ENCODE measurements around the gene USP48. TPM values are rescaled to one million over a fixed set of nuclear protein-coding genes. Genes with fewer than 3 reads are reported as not detected.

USP48 gene
- total RNA-seq, 2 experiments from 2014 or later: 73.3 to 76.0 TPM

DNA sequence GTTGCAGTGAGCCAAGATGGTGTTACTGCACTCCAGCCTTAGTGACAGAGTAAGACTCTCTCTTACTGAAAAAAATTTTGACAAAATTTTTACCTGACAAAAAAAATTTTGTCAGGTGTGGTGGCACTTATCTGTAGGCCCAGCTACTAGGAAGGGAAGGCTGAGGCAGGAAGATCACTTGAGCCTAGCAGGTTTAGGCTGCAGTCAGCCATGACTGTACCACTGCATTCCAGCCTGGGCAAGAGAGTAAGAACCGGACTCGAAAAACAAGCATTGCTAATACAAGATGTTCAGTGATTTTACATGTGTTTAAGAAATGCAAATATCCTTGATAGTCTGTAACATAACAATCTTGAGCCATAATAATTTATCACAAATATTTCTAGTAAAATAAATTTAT lies 46.9 kb downstream of the USP48 start:
- ChIA-PET CTCF (no interaction called here), POLR2A (no interaction called here)
- intact Hi-C loops (cut with DNase I, micrococcal nuclease): no loop called here
- H3K4me3 Mint-ChIP-seq: no peak overlapping the region
- Histone ChIP-seq H3K27me3 (ENCODE audit: control insufficient read depth in 1 of 2, insufficient read depth in 2 of 2, low read length in 2 of 2) (no peaks in the 10 kb centered on the region), H3K4me3 (ENCODE audit: low read length) (no peak overlapping the region), H3K27ac (ENCODE audit: low read depth in 1 of 2, low read length in 2 of 2) (no peak overlapping the region), H3K36me3 (ENCODE audit: insufficient read depth, low read length) (peaks cover 61% of the 10 kb centered on the region), H3K9me3 (ENCODE audit: control insufficient read depth in 1 of 2, insufficient read depth in 1 of 2, low read length in 2 of 2) (no peaks in the 10 kb centered on the region), H3K4me1 (ENCODE audit: insufficient read depth, low read length) (no peaks in the 10 kb centered on the region)
- no peak overlapping the region for H3K27ac Mint-ChIP-seq
- H3K4me1 Mint-ChIP-seq (ENCODE audit: low read depth): no peaks in the 10 kb centered on the region
- DNase-seq: no peak
- peaks cover 69% of the 10 kb centered on the region for H3K36me3 Mint-ChIP-seq (ENCODE audit: low read depth)
- no peaks in the 10 kb centered on the region for H3K27me3 Mint-ChIP-seq
- ATAC-seq (ENCODE audit: poor library complexity): no peak
- no peaks in the 10 kb centered on the region for H3K9me3 Mint-ChIP-seq
- TF ChIP-seq CTCF (IDR thresholded peaks at IDR 0.05): no peak

DNA sequence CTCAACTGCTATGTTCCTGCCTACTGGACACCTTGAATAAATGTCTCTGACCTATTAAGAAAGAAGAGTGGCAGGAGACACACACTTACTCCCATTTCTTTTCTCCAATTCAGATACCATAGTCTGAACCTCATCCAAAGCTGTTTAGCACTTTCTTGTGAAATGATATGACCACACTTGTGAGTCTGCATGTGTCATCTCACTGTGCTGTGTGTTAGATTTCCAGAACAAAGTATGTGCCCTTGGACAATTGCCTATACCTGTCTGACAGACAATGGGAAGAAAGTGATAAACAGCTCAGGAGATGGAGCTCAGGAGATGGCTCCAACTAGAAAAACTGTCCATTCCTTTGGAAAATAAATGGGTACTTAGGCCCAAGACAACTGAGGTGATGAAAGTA lies 48.4 kb downstream of the USP48 start:
- TF ChIP-seq CTCF (IDR thresholded peaks at IDR 0.05): no peak
- Histone ChIP-seq H3K27ac (ENCODE audit: low read depth in 1 of 2, low read length in 2 of 2) (no peak overlapping the region), H3K9me3 (ENCODE audit: control insufficient read depth in 1 of 2, insufficient read depth in 1 of 2, low read length in 2 of 2) (no peaks in the 10 kb centered on the region), H3K36me3 (ENCODE audit: insufficient read depth, low read length) (peaks cover 65% of the 10 kb centered on the region), H3K27me3 (ENCODE audit: control insufficient read depth in 1 of 2, insufficient read depth in 2 of 2, low read length in 2 of 2) (no peaks in the 10 kb centered on the region), H3K4me3 (ENCODE audit: low read length) (no peak overlapping the region), H3K4me1 (ENCODE audit: insufficient read depth, low read length) (no peaks in the 10 kb centered on the region)
- intact Hi-C loops (cut with DNase I, micrococcal nuclease): no loop called here
- Mint-ChIP-seq H3K4me3 (no peak overlapping the region), H3K27me3 (no peaks in the 10 kb centered on the region), H3K36me3 (ENCODE audit: low read depth) (peaks cover 62% of the 10 kb centered on the region), H3K4me1 (ENCODE audit: low read depth) (no peaks in the 10 kb centered on the region), H3K27ac (no peak overlapping the region), H3K9me3 (no peaks in the 10 kb centered on the region)
- ChIA-PET POLR2A (no interaction called here), CTCF (interaction anchor here (0.6 to 1.2 kb wide), 2 partner anchors 25 to 48 kb away, joined by 3 to 4 read pairs; no protein-coding TSS in a partner anchor)
- ATAC-seq (ENCODE audit: poor library complexity) (no peak), DNase-seq (no peak)

GRCh38 chr1:21732664-21733063 lies 50.3 kb downstream of the USP48 start:
- no peak for DNase-seq
- Histone ChIP-seq H3K36me3 (ENCODE audit: insufficient read depth, low read length) (peaks cover 73% of the 10 kb centered on the region), H3K27me3 (ENCODE audit: control insufficient read depth in 1 of 2, insufficient read depth in 2 of 2, low read length in 2 of 2) (no peaks in the 10 kb centered on the region), H3K9me3 (ENCODE audit: control insufficient read depth in 1 of 2, insufficient read depth in 1 of 2, low read length in 2 of 2) (no peaks in the 10 kb centered on the region), H3K4me3 (ENCODE audit: low read length) (no peak overlapping the region), H3K27ac (ENCODE audit: low read depth in 1 of 2, low read length in 2 of 2) (no peak overlapping the region), H3K4me1 (ENCODE audit: insufficient read depth, low read length) (no peaks in the 10 kb centered on the region)
- no peaks in the 10 kb centered on the region for H3K4me1 Mint-ChIP-seq (ENCODE audit: low read depth)
- peaks cover 69% of the 10 kb centered on the region for H3K36me3 Mint-ChIP-seq (ENCODE audit: low read depth)
- H3K4me3 Mint-ChIP-seq: no peak overlapping the region
- TF ChIP-seq CTCF (IDR thresholded peaks at IDR 0.05): no peak
- POLR2A ChIA-PET: no interaction called here
- no peaks in the 10 kb centered on the region for H3K9me3 Mint-ChIP-seq
- ATAC-seq (ENCODE audit: poor library complexity): no peak
- CTCF ChIA-PET: no interaction called here
- H3K27ac Mint-ChIP-seq: no peak overlapping the region
- no peaks in the 10 kb centered on the region for H3K27me3 Mint-ChIP-seq
- intact Hi-C loops (cut with DNase I, micrococcal nuclease): no loop called here

Measured in CD4-positive, alpha-beta T cell (primary cell).